Measurements from ENCODE around the gene SSR2. TPM values are rescaled to one million over a fixed set of nuclear protein-coding genes. Genes with fewer than 3 reads are reported as not detected.

The SSR2 gene
- total RNA-seq, 2 experiments from 2014 or later, result 147 to 153 TPM

- Histone ChIP-seq H2AFZ (ENCODE audit: low read length) (no peak overlapping the region), H3K9me2 (ENCODE audit: insufficient read depth, low read length) (no peaks in the 10 kb centered on the region), H3K4me2 (ENCODE audit: low read length) (no peak overlapping the region), H3K4me1 (ENCODE audit: insufficient read depth, low read length, poor library complexity, severe bottlenecking) (no peaks in the 10 kb centered on the region), H4K20me1 (ENCODE audit: insufficient read depth, low read length) (no peaks in the 10 kb centered on the region), H3K4me3 (ENCODE audit: low read depth, low read length, poor library complexity, severe bottlenecking) (no peak overlapping the region), H3K9me3 (ENCODE audit: low read length) (no peaks in the 10 kb centered on the region), H3K36me3 (ENCODE audit: insufficient read depth, low read length) (peaks cover 13% of the 10 kb centered on the region), H3K27ac (ENCODE audit: low read depth, low read length, poor library complexity, severe bottlenecking) (no peak overlapping the region), H3K79me2 (ENCODE audit: insufficient read depth, low read depth, low read length) (no peaks in the 10 kb centered on the region)
- intact Hi-C loops (cut with micrococcal nuclease; ENCODE audit: unreplicated experiment), result no loop called here
- DNase-seq (ENCODE audit: low spot score), result no peak
- ChIA-PET POLR2A (interaction anchor here (0.7 kb wide), 1 partner anchor 106 kb away, joined by 6 read pairs; no protein-coding TSS in a partner anchor), CTCF (ENCODE audit: unreplicated experiment) (no interaction called here)
- TF ChIP-seq EZH2phosphoT487 (IDR thresholded peaks at IDR 0.05; ENCODE audit: borderline replicate concordance, low read depth, low read length) (no peak), CTCF (conservative IDR thresholded peaks at IDR 0.05; ENCODE audit: low read length) (no peak)
- no TSS peak for BruUV-seq (replicated peaks)
Observed at GRCh38 chr1:156003923-156004188, 16.9 kb downstream of the SSR2 start.

GRCh38 chr1:156002188-156002911 is 18.4 kb downstream of the SSR2 start:
- POLR2A ChIA-PET, result no interaction called here
- H3K4me2 ChIP-seq (ENCODE audit: low read length), result no peak overlapping the region

More at GRCh38 chr1:156002188-156002911, 18.4 kb downstream of the SSR2 start:
- Histone ChIP-seq H3K36me3 (ENCODE audit: insufficient read depth, low read length) (peaks cover 7% of the 10 kb centered on the region), H3K79me2 (ENCODE audit: insufficient read depth, low read depth, low read length) (no peaks in the 10 kb centered on the region), H3K9me3 (ENCODE audit: low read length) (no peaks in the 10 kb centered on the region), H2AFZ (ENCODE audit: low read length) (no peak overlapping the region), H3K4me1 (ENCODE audit: insufficient read depth, low read length, poor library complexity, severe bottlenecking) (no peaks in the 10 kb centered on the region), H3K9me2 (ENCODE audit: insufficient read depth, low read length) (no peaks in the 10 kb centered on the region), H3K4me3 (ENCODE audit: low read depth, low read length, poor library complexity, severe bottlenecking) (no peak overlapping the region), H3K27ac (ENCODE audit: low read depth, low read length, poor library complexity, severe bottlenecking) (no peak overlapping the region), H4K20me1 (ENCODE audit: insufficient read depth, low read length) (no peaks in the 10 kb centered on the region)
- BruUV-seq (replicated peaks), result no TSS peak
- no peak for DNase-seq (ENCODE audit: low spot score)
- CTCF ChIA-PET (ENCODE audit: unreplicated experiment), result no interaction called here
- intact Hi-C loops (cut with micrococcal nuclease; ENCODE audit: unreplicated experiment), result no loop called here
- TF ChIP-seq CTCF (conservative IDR thresholded peaks at IDR 0.05; ENCODE audit: low read length), result no peak
- no peak for TF ChIP-seq EZH2phosphoT487 (IDR thresholded peaks at IDR 0.05; ENCODE audit: borderline replicate concordance, low read depth, low read length)

Data from OCI-LY7 (cell line).